GM18909 (cell line): ENCODE measurements around the gene EPB41L5.
"Not testable (repeated sequence)": the region's sequence is repeated elsewhere in the genome, so short reads cannot be mapped to it uniquely, and the experiment has no call there.

Experiments
- ATAC-seq: cut with Tn5 transposase; IDR thresholded peaks from one replicate; pipeline ENCODE4 v1.9.1; 2021; ENCODE audit warnings: mild to moderate bottlenecking; ENCODE audit not compliant: unreplicated experiment, poor library complexity

EPB41L5 gene

GRCh38 chr2:120182019-120182560 is 169.2 kb downstream of the EPB41L5 start:
- no peak for ATAC-seq

- no peak for ATAC-seq
These were observed 176.3 kb downstream of the EPB41L5 start for GRCh38 chr2:120189189-120189588.

GRCh38 chr2:120192280-120192679 is 179.4 kb downstream of the EPB41L5 start:
- ATAC-seq: no peak

- no peak for ATAC-seq
These were observed 182.7 kb downstream of the EPB41L5 start for GRCh38 chr2:120195553-120195952.

GRCh38 chr2:120199817-120200459 is 187.1 kb downstream of the EPB41L5 start:
- ATAC-seq: not testable (repeated sequence)

- no peak for ATAC-seq
These were observed 190.6 kb downstream of the EPB41L5 start for GRCh38 chr2:120203251-120204021.

GRCh38 chr2:120204022-120204405 is 191.1 kb downstream of the EPB41L5 start:
- no peak for ATAC-seq

GRCh38 chr2:120204417-120204816 is 191.5 kb downstream of the EPB41L5 start:
- ATAC-seq: no peak

- no peak for ATAC-seq
These were observed 192.2 kb downstream of the EPB41L5 start for GRCh38 chr2:120204945-120205670.

- ATAC-seq: no peak
These were observed 193.2 kb downstream of the EPB41L5 start for GRCh38 chr2:120206022-120206581.

- no peak for ATAC-seq
These were observed 195.8 kb downstream of the EPB41L5 start for GRCh38 chr2:120208381-120209353.

GRCh38 chr2:120209427-120210269 is 196.8 kb downstream of the EPB41L5 start:
- ATAC-seq: no peak

- ATAC-seq: no peak
These were observed 197.4 kb downstream of the EPB41L5 start for GRCh38 chr2:120210270-120210693.

- no peak for ATAC-seq
These were observed 205.3 kb downstream of the EPB41L5 start for GRCh38 chr2:120218181-120218580.

- no peak for ATAC-seq
These were observed 206.4 kb downstream of the EPB41L5 start for GRCh38 chr2:120219291-120219690.

GRCh38 chr2:120219766-120220165 is 206.9 kb downstream of the EPB41L5 start:
- no peak for ATAC-seq

- no peak for ATAC-seq
These were observed 207.9 kb downstream of the EPB41L5 start for GRCh38 chr2:120220756-120221155.

GRCh38 chr2:120221616-120222015 is 208.7 kb downstream of the EPB41L5 start:
- ATAC-seq: no peak
